Natural killer cell (primary cell): ENCODE measurements around the gene TBL1X. TPM values are rescaled to one million over a fixed set of nuclear protein-coding genes. Genes with fewer than 3 reads are reported as not detected.

Source experiments
- ATAC-seq, 3 donors: fragments of 150-1000 bp in 2 of 3; fragments of 200-7000 bp in 1 of 3; cut with Tn5 transposase; 1 replicate in 1 of 3; 2 replicates in 2 of 3; pipeline ENCODE4 v1.10.0; 2021; ENCODE audit warnings: mild to moderate bottlenecking in 2 of 3, moderate library complexity in 2 of 3
- DNase-seq, 2 donors: peaks; one replicate each; pipeline versions ENCODE4 v3.0.0 to v3.0.0-alpha.2; 2013 to 2021; ENCODE audit warnings: mixed read lengths in 1 of 2
- H3K27ac ChIP-seq: one replicate; pipeline ENCODE4 v1.5.1; 2013; ENCODE audit warnings: mild to moderate bottlenecking, low read length
- H3K27me3 ChIP-seq: one replicate; pipeline ENCODE4 v1.6.1; 2013; ENCODE audit warnings: low read length; ENCODE audit not compliant: control insufficient read depth, insufficient read depth
- H3K36me3 ChIP-seq: one replicate; pipeline ENCODE4 v1.6.1; 2013; ENCODE audit warnings: low read length; ENCODE audit not compliant: control insufficient read depth, insufficient read depth
- H3K4me1 ChIP-seq: one replicate; pipeline ENCODE4 v1.6.1; 2013; ENCODE audit warnings: low read length; ENCODE audit not compliant: control insufficient read depth, insufficient read depth
- H3K4me3 ChIP-seq: one replicate; pipeline ENCODE4 v1.5.1; 2013; ENCODE audit warnings: low read length
- H3K9me3 ChIP-seq: one replicate; pipeline ENCODE4 v1.6.1; 2013; ENCODE audit warnings: low read length; ENCODE audit not compliant: control insufficient read depth, insufficient read depth
- H3K27ac Mint-ChIP-seq, 2 donors: one replicate each; pipeline ENCODE4 v1.8.0; 2022; ENCODE audit warnings: mild to moderate bottlenecking in 2 of 2, mixed read lengths in 2 of 2, moderate library complexity in 1 of 2
- H3K27me3 Mint-ChIP-seq, 2 donors: one replicate each; pipeline ENCODE4 v1.8.0; 2022; ENCODE audit warnings: low read depth in 2 of 2, mixed read lengths in 2 of 2
- H3K36me3 Mint-ChIP-seq: one replicate; pipeline ENCODE4 v1.8.0; 2022; ENCODE audit warnings: mixed read lengths
- H3K4me1 Mint-ChIP-seq, 2 donors: one replicate each; pipeline ENCODE4 v1.8.0; 2022; ENCODE audit warnings: mixed read lengths in 2 of 2
- H3K4me3 Mint-ChIP-seq: one replicate; pipeline ENCODE4 v1.8.0; 2022; ENCODE audit warnings: mild to moderate bottlenecking, moderate library complexity, mixed read lengths
- H3K9me3 Mint-ChIP-seq, 2 donors: one replicate each; pipeline ENCODE4 v1.8.0; 2022; ENCODE audit warnings: mixed read lengths in 2 of 2
- CTCF ChIP-seq: fragments of 200-600 bp; IDR thresholded peaks from one replicate; pipeline ENCODE4 v1.8.0; 2022; ENCODE audit warnings: antibody characterized with exemption
- WGBS: methylation state at CpG from one replicate; pipeline ENCODE4 v1.1.7; 2013; ENCODE audit warnings: missing lambda C conversion rate; ENCODE audit not compliant: insufficient coverage; 5-methylcytosine and 5-hydroxymethylcytosine counted together
- intact Hi-C: fragments of 100-400 bp; cut with micrococcal nuclease; formaldehyde crosslinking; loops from one replicate; pipeline ENCODE4 v1.14.2; 2022
- total RNA-seq, 4 donors: library from RNA; stranded (reverse); fragments of 120-200 nt in 1 of 4; gene quantifications; one replicate each; pipeline versions ENCODE4 v1.2.3 to v1.2.4, GENCODE V29; 2013 to 2022

The TBL1X gene
- total RNA-seq, 3 donors from 2014 or later (not counting 1 experiment from before 2014, with no cell fraction given) = 21.9 to 43.8 (median 32.7) TPM

GRCh38 chrX:9436812-9437211 is 28.0 kb upstream of the TBL1X start:
- Histone ChIP-seq H3K4me1 (peaks cover 7% of the 10 kb centered on the region), H3K27ac (no peak overlapping the region), H3K4me3 (no peak overlapping the region), H3K27me3 (no peaks in the 10 kb centered on the region), H3K9me3 (no peaks in the 10 kb centered on the region), H3K36me3 (no peaks in the 10 kb centered on the region)
- DNase-seq (no peak), ATAC-seq (no peak)
- Mint-ChIP-seq H3K27me3 (no peaks in the 10 kb centered on the region), H3K4me1 (peaks cover 7 to 20% of the 10 kb centered on the region in 2 donors), H3K36me3 (no peaks in the 10 kb centered on the region), H3K27ac (no peak overlapping the region), H3K4me3 (no peak overlapping the region), H3K9me3 (no peaks in the 10 kb centered on the region)
- no peak for TF ChIP-seq CTCF
- WGBS = no CpG with 5 or more reads among the region's 1 CpG
- intact Hi-C loops = no loop called here

GRCh38 chrX:9438933-9439494 is 25.8 kb upstream of the TBL1X start:
- H3K36me3 Mint-ChIP-seq = no peaks in the 10 kb centered on the region
- no peak for ATAC-seq
- Histone ChIP-seq H3K4me1 (no peaks in the 10 kb centered on the region), H3K27ac (no peak overlapping the region), H3K9me3 (no peaks in the 10 kb centered on the region), H3K36me3 (no peaks in the 10 kb centered on the region), H3K27me3 (no peaks in the 10 kb centered on the region), H3K4me3 (no peak overlapping the region)
- no peak for TF ChIP-seq CTCF
- no peak for DNase-seq
- intact Hi-C loops = no loop called here
- 86% methylated on average over 3 of the region's 3 CpGs for WGBS
- H3K27ac Mint-ChIP-seq = no peak overlapping the region
- H3K27me3 Mint-ChIP-seq = no peaks in the 10 kb centered on the region
- H3K4me3 Mint-ChIP-seq = no peak overlapping the region
- H3K9me3 Mint-ChIP-seq = no peaks in the 10 kb centered on the region
- peaks cover 6 to 7% of the 10 kb centered on the region in 2 donors for H3K4me1 Mint-ChIP-seq

- no peaks in the 10 kb centered on the region for H3K27me3 ChIP-seq
- ATAC-seq = no peak
- Mint-ChIP-seq H3K36me3 (no peaks in the 10 kb centered on the region), H3K9me3 (no peaks in the 10 kb centered on the region), H3K27ac (no peak overlapping the region), H3K27me3 (no peaks in the 10 kb centered on the region), H3K4me3 (no peak overlapping the region), H3K4me1 (peaks cover 6 to 7% of the 10 kb centered on the region in 2 donors)
- no peaks in the 10 kb centered on the region for H3K36me3 ChIP-seq
- intact Hi-C loops = no loop called here
- no peaks in the 10 kb centered on the region for H3K9me3 ChIP-seq
- H3K27ac ChIP-seq = no peak overlapping the region
- no peaks in the 10 kb centered on the region for H3K4me1 ChIP-seq
- no peak overlapping the region for H3K4me3 ChIP-seq
- TF ChIP-seq CTCF = no peak
- WGBS = no CpG with 5 or more reads among the region's 3 CpGs
- DNase-seq = no peak
Observed at GRCh38 chrX:9440116-9440844, 24.6 kb upstream of the TBL1X start.
